Progenitor cell of endocrine pancreas (in vitro differentiated cells): ENCODE data around the gene SCUBE3. TPM values are rescaled to one million over a fixed set of nuclear protein-coding genes. Genes with fewer than 3 reads are reported as not detected.

Source experiments
- DNase-seq: peaks from one replicate; pipeline ENCODE4 v3.0.0; 2021; ENCODE audit warnings: low spot score; ENCODE audit not compliant: unreplicated experiment
- H3K27ac Mint-ChIP-seq: 2 replicates; pipeline ENCODE4 v1.8.0; 2021; ENCODE audit warnings: mild to moderate bottlenecking, moderate library complexity, mixed read lengths
- H3K27me3 Mint-ChIP-seq: 2 replicates; pipeline ENCODE4 v1.8.0; 2021; ENCODE audit warnings: mixed read lengths
- H3K36me3 Mint-ChIP-seq: 2 replicates; pipeline ENCODE4 v1.8.0; 2022; ENCODE audit warnings: mixed read lengths; ENCODE audit not compliant: insufficient read depth
- H3K4me1 Mint-ChIP-seq: 2 replicates; pipeline ENCODE4 v1.8.0; 2021; ENCODE audit warnings: low read depth, mixed read lengths
- H3K4me3 Mint-ChIP-seq: 2 replicates; pipeline ENCODE4 v1.8.0; 2021; ENCODE audit warnings: low read depth, mild to moderate bottlenecking, moderate library complexity, mixed read lengths
- H3K9me3 Mint-ChIP-seq: 2 replicates; pipeline ENCODE4 v1.8.0; 2021; ENCODE audit warnings: low read depth, mixed read lengths
- total RNA-seq: library from RNA; stranded (reverse); gene quantifications from 2 replicates; pipeline ENCODE4 v1.2.1, GENCODE V29; 2021
- TF ChIP-seq, protein P1 (sequence below): fragments of 200-600 bp; sonication (generic); IDR thresholded peaks from one replicate; pipeline ENCODE4 v1.5.0; 2021; ENCODE audit warnings: antibody characterized with exemption, mild to moderate bottlenecking; ENCODE audit not compliant: unreplicated experiment

Gene SCUBE3
- total RNA-seq, 1 donor from 2014 or later = 31.1 TPM

- no peak overlapping the region for H3K4me3 Mint-ChIP-seq
- peaks cover 14% of the 10 kb centered on the region for H3K36me3 Mint-ChIP-seq
- no peaks in the 10 kb centered on the region for H3K27me3 Mint-ChIP-seq
- H3K9me3 Mint-ChIP-seq = no peaks in the 10 kb centered on the region
- DNase-seq = no peak
- H3K4me1 Mint-ChIP-seq = no peaks in the 10 kb centered on the region
- no peak overlapping the region for H3K27ac Mint-ChIP-seq
- TF ChIP-seq, protein P1, sequence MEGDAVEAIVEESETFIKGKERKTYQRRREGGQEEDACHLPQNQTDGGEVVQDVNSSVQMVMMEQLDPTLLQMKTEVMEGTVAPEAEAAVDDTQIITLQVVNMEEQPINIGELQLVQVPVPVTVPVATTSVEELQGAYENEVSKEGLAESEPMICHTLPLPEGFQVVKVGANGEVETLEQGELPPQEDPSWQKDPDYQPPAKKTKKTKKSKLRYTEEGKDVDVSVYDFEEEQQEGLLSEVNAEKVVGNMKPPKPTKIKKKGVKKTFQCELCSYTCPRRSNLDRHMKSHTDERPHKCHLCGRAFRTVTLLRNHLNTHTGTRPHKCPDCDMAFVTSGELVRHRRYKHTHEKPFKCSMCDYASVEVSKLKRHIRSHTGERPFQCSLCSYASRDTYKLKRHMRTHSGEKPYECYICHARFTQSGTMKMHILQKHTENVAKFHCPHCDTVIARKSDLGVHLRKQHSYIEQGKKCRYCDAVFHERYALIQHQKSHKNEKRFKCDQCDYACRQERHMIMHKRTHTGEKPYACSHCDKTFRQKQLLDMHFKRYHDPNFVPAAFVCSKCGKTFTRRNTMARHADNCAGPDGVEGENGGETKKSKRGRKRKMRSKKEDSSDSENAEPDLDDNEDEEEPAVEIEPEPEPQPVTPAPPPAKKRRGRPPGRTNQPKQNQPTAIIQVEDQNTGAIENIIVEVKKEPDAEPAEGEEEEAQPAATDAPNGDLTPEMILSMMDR = no peak
Observed at GRCh38 chr6:35248300-35248699, 34.5 kb downstream of the SCUBE3 start.

DNA sequence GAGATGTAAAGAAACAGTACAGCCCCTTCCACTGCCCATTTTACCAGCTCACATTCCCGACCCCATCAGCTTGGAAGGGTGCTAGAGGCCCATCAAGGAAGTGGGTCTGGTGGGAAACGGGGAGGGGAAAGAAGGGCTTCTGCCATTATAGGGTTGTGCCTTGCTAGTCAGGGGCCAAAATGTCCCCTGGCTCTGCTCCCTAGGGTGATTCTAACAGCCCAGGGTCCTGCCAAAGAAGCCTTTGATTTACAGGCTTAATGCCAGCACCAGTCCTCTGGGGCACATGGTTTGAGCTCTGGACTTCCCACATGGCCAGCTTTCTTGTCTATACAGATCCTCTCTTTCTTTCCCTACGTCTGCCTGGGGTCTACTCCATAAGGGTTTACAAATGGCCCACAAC lies 35.2 kb downstream of the SCUBE3 start:
- no peaks in the 10 kb centered on the region for H3K4me1 Mint-ChIP-seq
- H3K9me3 Mint-ChIP-seq = no peaks in the 10 kb centered on the region
- no peak overlapping the region for H3K27ac Mint-ChIP-seq
- DNase-seq = no peak
- TF ChIP-seq, protein P1 = no peak
- peaks cover 14% of the 10 kb centered on the region for H3K36me3 Mint-ChIP-seq
- H3K27me3 Mint-ChIP-seq = no peaks in the 10 kb centered on the region
- H3K4me3 Mint-ChIP-seq = no peak overlapping the region

DNA sequence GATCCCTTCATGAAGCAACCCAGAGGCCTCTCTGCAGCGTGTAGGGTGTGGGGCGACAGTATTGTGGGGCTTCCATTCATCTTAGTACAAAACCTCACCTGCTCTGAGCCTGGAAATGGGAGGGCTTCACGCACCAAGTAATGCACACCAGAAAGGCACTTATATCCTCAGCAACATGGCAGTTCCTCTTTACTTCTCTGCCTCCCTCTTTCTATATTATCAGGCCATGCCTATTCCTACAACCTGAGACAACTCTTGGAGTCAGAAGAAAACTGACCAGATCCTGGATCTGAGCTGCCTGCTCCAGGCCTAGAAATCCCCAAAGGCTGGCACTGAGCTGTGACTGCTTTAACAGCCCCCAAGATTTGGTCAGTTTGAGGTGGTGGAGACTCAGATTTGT lies 38.2 kb downstream of the SCUBE3 start:
- Mint-ChIP-seq H3K4me3 (no peak overlapping the region), H3K4me1 (no peaks in the 10 kb centered on the region), H3K27ac (no peak overlapping the region), H3K36me3 (peaks cover 5% of the 10 kb centered on the region), H3K9me3 (no peaks in the 10 kb centered on the region), H3K27me3 (no peaks in the 10 kb centered on the region)
- TF ChIP-seq, protein P1 = no peak
- DNase-seq = no peak

DNA sequence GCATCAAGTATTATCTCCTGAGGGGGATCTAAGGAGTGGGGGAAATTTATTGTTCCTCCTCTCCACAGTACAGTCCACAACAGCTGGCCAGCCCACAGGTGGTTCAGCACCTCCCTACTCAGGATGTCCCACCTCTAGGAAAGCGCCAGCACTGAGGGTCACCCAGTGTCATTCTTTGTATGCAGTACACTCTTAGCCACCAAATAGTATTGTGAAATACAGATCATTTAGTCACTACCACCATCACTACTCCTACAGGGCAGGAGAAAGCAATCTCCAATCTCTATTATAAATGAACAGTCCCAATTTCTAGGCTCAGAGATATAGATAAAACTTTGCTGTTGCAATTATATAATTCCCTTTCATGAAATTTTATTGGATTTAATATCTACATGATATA lies 39.5 kb downstream of the SCUBE3 start:
- Mint-ChIP-seq H3K9me3 (no peaks in the 10 kb centered on the region), H3K27ac (no peak overlapping the region), H3K27me3 (no peaks in the 10 kb centered on the region), H3K36me3 (peaks cover 5% of the 10 kb centered on the region), H3K4me1 (peaks cover 2% of the 10 kb centered on the region), H3K4me3 (no peak overlapping the region)
- TF ChIP-seq, protein P1 = no peak
- DNase-seq = no peak

DNA sequence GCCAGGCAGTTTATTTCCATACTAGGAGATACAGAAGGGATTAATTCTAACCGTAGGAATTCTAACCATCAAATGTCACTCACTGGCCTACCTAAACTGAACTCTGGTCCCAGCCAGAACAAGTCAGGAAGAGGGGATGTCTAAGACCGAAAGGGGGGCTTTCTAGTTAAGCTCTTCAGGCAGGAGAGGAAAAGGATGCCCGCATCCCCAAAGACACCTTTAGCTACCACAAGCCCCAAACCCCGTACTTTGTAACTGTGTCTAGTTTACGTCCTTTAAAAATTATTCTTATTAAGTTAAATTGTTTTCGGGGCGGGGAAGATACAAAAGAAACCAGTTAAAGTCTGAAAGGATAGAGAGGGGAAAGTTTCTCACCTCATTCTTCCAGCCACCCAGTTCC lies 44.6 kb downstream of the SCUBE3 start:
- TF ChIP-seq, protein P1 = no peak
- H3K27me3 Mint-ChIP-seq = no peaks in the 10 kb centered on the region
- H3K27ac Mint-ChIP-seq = peak overlapping the region; percentile 99
- no peaks in the 10 kb centered on the region for H3K9me3 Mint-ChIP-seq
- DNase-seq = no peak
- H3K36me3 Mint-ChIP-seq = no peaks in the 10 kb centered on the region
- H3K4me1 Mint-ChIP-seq = peaks cover 23% of the 10 kb centered on the region
- H3K4me3 Mint-ChIP-seq = peak overlapping the region; percentile 98

DNA sequence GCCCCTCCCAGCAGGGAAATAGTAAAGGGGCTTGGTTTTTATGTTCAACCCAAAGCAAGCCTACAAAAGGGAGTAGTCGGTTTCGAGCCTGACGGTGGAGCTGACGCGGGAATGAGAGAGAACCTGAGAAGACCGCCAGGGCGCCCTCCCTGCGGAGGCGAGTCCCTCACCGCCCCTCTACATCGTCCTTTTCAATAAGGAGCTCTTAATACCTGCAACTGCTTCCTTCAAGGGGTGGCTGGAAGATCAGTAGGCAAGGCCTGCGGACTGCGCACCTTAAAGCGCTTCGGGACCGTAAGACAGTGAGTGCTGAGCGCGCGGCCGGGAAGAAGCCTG lies 45.1 kb downstream of the SCUBE3 start:
- Mint-ChIP-seq H3K4me1 (peaks cover 27% of the 10 kb centered on the region), H3K9me3 (no peaks in the 10 kb centered on the region), H3K4me3 (peak overlapping the region; percentile 98), H3K27me3 (no peaks in the 10 kb centered on the region), H3K27ac (peak overlapping the region; percentile 99), H3K36me3 (no peaks in the 10 kb centered on the region)
- TF ChIP-seq, protein P1 = peak; percentile 25
- DNase-seq = peak; percentile 22
